Brain microvascular endothelial cell (primary cell): ENCODE data around the gene FKBP8.
A peak's percentile ranks its signal among the peaks of the same experiment; 100 is the strongest.

Experiments used
- DNase-seq: peaks from one replicate; pipeline ENCODE4 v3.0.0-alpha.2; 2020
- H3K27ac ChIP-seq: fragments of 250-450 bp; sonication (Bioruptor Pico); 2 replicates; pipeline ENCODE4 v1.5.1; 2020; ENCODE audit warnings: mild to moderate bottlenecking, moderate library complexity
- H3K27me3 ChIP-seq: fragments of 250-450 bp; sonication (Bioruptor Pico); replicated peaks from 2 replicates; pipeline ENCODE4 v1.5.1; 2020; ENCODE audit warnings: mild to moderate bottlenecking
- H3K36me3 ChIP-seq: fragments of 250-450 bp; sonication (Bioruptor Pico); replicated peaks from 2 replicates; pipeline ENCODE4 v1.5.1; 2020; ENCODE audit warnings: mild to moderate bottlenecking
- H3K4me3 ChIP-seq: 2 replicates; pipeline ENCODE4 v1.5.1; 2011; ENCODE audit warnings: low read depth, mild to moderate bottlenecking, control low read depth, low read length, moderate library complexity
- in situ Hi-C: cut with HindIII; loops from 2 replicates; pipeline ENCODE4 v1.10.0; 2017; ENCODE audit warnings: low sequenced_read_pairs, low pct_ligation_motif_present
- TF ChIP-seq, protein P1 (sequence below): IDR thresholded peaks from 2 replicates; pipeline ENCODE4 v1.5.1; 2011; ENCODE audit warnings: low read depth, mild to moderate bottlenecking, moderate library complexity, low read length, control low read depth, inconsistent platforms; ENCODE audit errors: missing control alignments

Gene FKBP8

DNA sequence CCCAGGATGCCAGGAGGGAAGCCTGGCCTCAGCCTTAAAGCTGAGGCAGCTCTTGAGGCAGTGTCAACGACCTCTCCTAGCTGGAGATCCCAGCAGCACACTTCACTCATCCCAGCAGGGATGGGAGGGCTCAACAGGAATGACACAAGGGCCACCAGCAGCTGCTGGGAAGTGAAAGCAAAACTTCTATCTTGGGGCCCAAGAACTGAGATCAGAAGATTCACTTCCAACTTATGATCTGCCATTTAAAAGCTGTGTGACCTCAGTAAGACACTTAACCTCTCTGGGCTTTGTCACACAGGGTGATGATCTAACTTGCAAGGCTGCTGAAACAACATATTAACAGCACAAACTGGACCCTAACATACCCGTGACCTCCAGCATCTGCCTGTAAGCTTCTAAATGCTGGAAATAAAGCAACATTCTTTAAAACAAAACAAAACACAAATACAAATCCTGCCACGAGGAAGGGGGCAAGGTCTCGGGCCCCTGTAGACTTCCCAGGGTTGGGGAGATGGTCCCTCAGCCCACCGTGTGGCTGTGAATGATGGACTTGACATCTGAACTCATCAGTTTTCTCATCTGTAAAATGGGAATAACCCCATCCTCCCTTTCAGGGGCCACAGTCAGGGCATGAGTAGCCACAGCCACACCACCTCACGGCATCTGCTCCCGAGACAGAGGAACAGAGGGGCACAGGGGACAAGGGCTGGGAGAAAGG is 44.2 kb downstream of the FKBP8 start:
- no peaks in the 10 kb centered on the region for H3K36me3 ChIP-seq
- no peaks in the 10 kb centered on the region for H3K27me3 ChIP-seq
- DNase-seq: no peak
- in situ Hi-C loops: no loop called here
- no peak overlapping the region for H3K27ac ChIP-seq
- TF ChIP-seq, protein P1, sequence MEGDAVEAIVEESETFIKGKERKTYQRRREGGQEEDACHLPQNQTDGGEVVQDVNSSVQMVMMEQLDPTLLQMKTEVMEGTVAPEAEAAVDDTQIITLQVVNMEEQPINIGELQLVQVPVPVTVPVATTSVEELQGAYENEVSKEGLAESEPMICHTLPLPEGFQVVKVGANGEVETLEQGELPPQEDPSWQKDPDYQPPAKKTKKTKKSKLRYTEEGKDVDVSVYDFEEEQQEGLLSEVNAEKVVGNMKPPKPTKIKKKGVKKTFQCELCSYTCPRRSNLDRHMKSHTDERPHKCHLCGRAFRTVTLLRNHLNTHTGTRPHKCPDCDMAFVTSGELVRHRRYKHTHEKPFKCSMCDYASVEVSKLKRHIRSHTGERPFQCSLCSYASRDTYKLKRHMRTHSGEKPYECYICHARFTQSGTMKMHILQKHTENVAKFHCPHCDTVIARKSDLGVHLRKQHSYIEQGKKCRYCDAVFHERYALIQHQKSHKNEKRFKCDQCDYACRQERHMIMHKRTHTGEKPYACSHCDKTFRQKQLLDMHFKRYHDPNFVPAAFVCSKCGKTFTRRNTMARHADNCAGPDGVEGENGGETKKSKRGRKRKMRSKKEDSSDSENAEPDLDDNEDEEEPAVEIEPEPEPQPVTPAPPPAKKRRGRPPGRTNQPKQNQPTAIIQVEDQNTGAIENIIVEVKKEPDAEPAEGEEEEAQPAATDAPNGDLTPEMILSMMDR: no peak
- H3K4me3 ChIP-seq: no peak overlapping the region

DNA sequence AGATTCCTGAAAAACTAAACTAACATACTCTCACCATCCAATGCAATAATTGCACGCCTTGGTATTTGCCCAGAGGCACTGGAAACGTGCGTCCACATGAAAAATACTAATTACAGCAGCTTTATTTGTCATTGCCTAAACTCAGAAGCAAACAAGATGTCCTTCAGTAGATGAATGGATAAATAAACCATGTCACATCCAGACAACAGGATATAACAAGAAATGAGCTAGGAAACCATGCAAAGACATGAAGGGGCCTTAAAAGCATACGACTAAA is 46.5 kb downstream of the FKBP8 start:
- in situ Hi-C loops: no loop called here
- no peaks in the 10 kb centered on the region for H3K27me3 ChIP-seq
- TF ChIP-seq, protein P1: no peak
- no peak overlapping the region for H3K27ac ChIP-seq
- no peak overlapping the region for H3K4me3 ChIP-seq
- DNase-seq: no peak
- H3K36me3 ChIP-seq: no peaks in the 10 kb centered on the region

DNA sequence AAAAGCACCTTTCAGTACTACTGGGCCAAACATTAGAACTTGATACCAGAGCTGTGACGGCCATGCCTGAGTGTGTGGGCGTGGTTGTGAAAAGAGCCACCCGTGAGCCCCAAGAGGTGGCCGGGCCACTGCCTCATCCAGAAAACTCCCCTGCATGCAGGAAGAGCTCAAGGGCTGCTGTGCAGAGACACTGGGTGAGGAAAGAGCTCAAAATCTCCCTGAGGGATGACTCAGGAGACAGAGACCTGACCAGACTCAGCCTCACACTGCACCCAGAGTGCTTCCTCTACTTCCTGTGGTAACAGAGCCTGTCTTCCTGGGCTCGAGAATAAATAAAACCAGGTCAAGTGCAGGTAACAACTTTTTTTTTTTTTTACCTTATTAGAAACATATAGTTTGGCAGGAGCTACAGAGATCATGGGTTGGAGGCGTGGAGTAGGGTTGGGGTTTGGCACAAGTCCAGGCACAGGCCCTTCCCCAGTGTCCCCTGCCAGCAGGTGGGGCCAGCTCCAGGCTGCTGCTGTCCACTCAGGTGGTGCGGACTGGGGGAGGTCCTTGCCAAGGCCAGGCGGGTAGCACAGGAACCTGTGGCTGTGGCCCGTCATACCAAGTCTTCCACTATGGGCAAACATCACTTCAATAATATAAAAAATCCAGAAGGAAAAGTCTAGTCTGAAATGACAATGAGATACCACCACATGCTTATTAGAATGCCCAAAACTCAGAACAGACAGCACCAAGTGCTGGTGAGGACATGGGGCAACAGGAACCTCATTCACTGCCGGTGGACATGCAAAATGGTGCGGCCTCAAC is 47.0 kb downstream of the FKBP8 start:
- no peak overlapping the region for H3K4me3 ChIP-seq
- no peaks in the 10 kb centered on the region for H3K36me3 ChIP-seq
- H3K27ac ChIP-seq: peak overlapping the region; percentile 41
- DNase-seq: peak; percentile 61
- in situ Hi-C loops: no loop called here
- no peaks in the 10 kb centered on the region for H3K27me3 ChIP-seq
- TF ChIP-seq, protein P1: no peak

DNA sequence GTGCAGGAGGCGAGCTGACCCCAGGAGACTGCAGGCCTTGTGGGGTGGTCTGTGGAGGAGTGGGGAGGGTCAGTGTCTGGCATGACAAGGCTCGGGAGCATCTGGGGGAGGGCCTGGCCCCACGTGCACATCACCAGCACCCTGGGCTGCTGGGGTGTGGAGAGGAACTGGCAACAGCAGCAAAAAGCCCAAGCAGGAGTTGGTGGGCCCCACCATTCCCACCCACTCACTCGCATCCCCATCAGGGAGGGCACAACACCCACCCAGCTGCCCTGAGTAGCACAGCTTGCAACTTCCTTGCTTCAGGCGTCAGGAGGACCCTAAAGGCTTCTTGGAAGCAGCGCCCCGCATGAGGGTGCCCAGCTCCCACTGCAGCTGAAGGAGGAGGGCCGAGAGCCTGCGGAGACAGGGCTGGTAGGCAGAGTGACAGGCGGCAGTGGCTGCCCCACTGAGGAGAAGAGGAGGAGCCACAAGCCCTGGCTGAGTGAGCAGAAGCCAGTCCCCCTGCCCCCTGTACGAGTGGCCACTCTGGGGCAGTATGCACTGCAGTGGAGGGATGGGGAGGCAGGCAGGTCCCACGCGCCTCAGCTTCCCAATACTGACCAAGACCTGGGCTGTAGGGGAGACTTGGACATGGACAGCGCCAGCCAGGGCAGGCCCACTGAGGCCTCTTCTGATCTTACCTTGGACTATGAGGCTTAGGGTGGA is 48.0 kb downstream of the FKBP8 start:
- Histone ChIP-seq H3K4me3 (no peak overlapping the region), H3K27ac (no peak overlapping the region), H3K36me3 (no peaks in the 10 kb centered on the region), H3K27me3 (no peaks in the 10 kb centered on the region)
- TF ChIP-seq, protein P1: no peak
- in situ Hi-C loops: no loop called here
- no peak for DNase-seq

DNA sequence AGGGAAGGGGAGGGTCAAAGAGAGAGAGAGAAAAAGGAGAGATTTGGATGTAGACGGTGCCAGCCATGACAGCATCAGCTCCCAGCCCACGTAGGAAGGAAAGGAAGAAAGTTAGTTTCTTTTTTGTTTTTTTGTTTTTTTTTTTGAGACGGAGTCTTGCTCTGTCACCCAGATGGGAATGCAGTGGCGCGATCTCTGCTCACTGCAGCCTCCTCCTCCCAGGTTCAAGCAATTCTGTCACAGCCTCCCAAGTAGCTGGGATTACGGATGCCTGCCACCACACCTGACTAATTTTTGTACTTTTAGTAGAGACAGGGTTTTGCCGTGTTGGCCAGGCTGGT is 49.1 kb downstream of the FKBP8 start:
- H3K27ac ChIP-seq: no peak overlapping the region
- peak; percentile 28 for DNase-seq
- in situ Hi-C loops: no loop called here
- no peaks in the 10 kb centered on the region for H3K36me3 ChIP-seq
- no peak overlapping the region for H3K4me3 ChIP-seq
- TF ChIP-seq, protein P1: no peak
- no peaks in the 10 kb centered on the region for H3K27me3 ChIP-seq
